HUDEP-2 (cell line): ENCODE results near the gene LAMA3.

Source experiments
- DNase-seq, 76 experiments: peaks; one replicate each; lab custom pipeline; 2025; ENCODE audit not compliant: unreplicated experiment in 76 of 76; lab: John Stamatoyannopoulos, UW

LAMA3 gene

GRCh38 chr18:23982155-23983079, 293.2 kb downstream of the LAMA3 start:
- DNase-seq: no peak

GRCh38 chr18:23983112-23983511, 293.9 kb downstream of the LAMA3 start:
- DNase-seq: no peak

GRCh38 chr18:23986600-23987359, 297.5 kb downstream of the LAMA3 start:
- DNase-seq: no peak

GRCh38 chr18:23990474-23991410, 301.5 kb downstream of the LAMA3 start:
- DNase-seq: no peak

GRCh38 chr18:23992089-23992940, 303.1 kb downstream of the LAMA3 start:
- no peak for DNase-seq

GRCh38 chr18:23992941-23993280, 303.7 kb downstream of the LAMA3 start:
- DNase-seq: no peak

- no peak for DNase-seq
Observed at GRCh38 chr18:23994361-23994902, 305.2 kb downstream of the LAMA3 start.

- DNase-seq: no peak
Observed at GRCh38 chr18:23995180-23995579, 305.9 kb downstream of the LAMA3 start.

GRCh38 chr18:23998018-23998417, 308.8 kb downstream of the LAMA3 start:
- DNase-seq: no peak

GRCh38 chr18:23998820-23999219, 309.6 kb downstream of the LAMA3 start:
- DNase-seq: no peak

- no peak for DNase-seq
Observed at GRCh38 chr18:24000613-24001490, 311.6 kb downstream of the LAMA3 start.

GRCh38 chr18:24002479-24002878, 313.2 kb downstream of the LAMA3 start:
- no peak for DNase-seq

- DNase-seq: no peak
Observed at GRCh38 chr18:24003288-24003687, 314.0 kb downstream of the LAMA3 start.

GRCh38 chr18:24003903-24004640, 314.8 kb downstream of the LAMA3 start:
- DNase-seq: no peak
